AG08395 (cell line): ENCODE measurements around the gene FGFR1OP2.
"Not testable (repeated sequence)": the region's sequence is repeated elsewhere in the genome, so short reads cannot be mapped to it uniquely, and the experiment has no call there.

Source experiments
- DNase-seq: peaks from one replicate; pipeline ENCODE4 v3.0.0; 2012; ENCODE audit warnings: mixed read lengths, low spot score

Gene FGFR1OP2

GRCh38 chr12:26941215-26941594 lies 2.9 kb downstream of the FGFR1OP2 start:
- DNase-seq, result no peak

DNA sequence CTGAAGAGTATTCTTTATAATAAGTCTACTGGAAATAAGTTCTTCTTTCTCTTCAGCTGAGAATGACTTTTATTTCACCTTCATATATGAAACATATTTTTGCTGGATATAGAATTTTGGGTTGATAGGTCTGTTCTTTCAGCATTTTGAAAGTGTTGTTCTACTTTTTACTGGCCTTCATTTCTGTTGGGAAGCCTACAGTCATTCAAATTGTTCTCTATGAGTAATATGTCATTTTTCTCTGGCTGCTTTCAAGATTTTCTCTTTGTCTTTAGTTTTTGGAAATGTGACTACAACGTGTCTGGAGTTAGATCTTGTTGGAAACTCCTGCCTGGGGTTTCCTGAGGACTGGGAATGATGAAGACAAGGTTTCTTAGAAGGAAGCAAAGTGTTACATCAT lies 10.0 kb downstream of the FGFR1OP2 start:
- DNase-seq, result no peak

DNA sequence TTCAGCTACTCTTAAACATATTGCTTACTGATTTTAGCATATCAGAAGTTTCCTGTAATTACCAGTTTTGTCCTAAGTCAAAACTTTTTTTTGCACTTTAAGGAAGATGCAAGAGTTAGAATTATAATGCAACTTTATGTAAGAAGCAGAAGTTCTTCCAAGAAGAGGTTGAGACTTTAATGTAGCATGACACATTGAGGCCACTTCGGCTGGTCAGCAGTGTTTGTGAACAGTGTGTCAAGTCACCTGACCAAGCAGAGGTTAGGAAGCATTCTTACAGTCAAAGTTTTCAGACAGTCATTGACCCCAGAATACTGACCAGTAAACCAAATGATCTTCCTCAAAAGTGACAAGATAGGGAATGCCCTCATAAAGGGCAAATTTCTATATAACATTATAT lies 15.2 kb downstream of the FGFR1OP2 start:
- no peak for DNase-seq

DNA sequence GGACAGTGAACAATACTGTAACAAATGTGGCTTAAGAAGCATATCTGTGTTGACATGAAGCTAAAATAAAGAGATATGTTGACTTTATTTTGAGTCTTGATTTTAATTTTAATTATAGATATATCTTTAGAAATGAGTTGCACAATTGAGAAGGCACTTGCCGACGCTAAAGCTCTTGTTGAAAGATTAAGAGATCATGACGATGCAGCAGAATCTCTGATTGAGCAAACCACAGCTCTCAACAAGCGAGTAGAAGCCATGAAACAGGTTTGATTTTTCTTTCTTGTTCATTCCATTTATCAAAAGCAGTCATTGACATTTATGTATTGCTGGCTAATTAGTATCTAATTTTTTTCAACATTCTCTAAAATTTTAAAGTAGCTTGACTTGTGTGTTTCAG lies 15.8 kb downstream of the FGFR1OP2 start:
- DNase-seq, result no peak

- not testable (repeated sequence) for DNase-seq
These were observed 23.1 kb downstream of the FGFR1OP2 start for GRCh38 chr12:26961391-26961790.

- no peak for DNase-seq
These were observed 23.5 kb downstream of the FGFR1OP2 start for GRCh38 chr12:26961803-26962202.

DNA sequence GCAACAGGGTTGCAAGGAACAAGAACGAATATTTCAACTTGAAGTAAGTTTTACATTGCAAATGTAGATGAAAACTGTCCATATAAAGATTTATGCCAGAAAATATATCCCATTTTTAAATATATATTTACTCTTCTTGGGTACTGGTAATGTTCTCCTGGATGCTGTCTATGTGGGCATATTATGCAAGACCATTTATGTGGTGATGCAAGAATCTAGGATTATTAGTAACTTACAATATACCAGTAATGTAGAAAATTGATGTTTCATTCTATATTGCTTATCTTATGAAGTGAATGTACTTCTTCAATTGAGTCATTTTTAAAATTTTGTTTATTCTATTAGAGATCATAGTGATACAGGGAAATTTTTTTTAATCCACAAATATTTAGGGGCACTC lies 25.1 kb downstream of the FGFR1OP2 start:
- DNase-seq, result no peak

- DNase-seq, result no peak
These were observed 28.6 kb downstream of the FGFR1OP2 start for GRCh38 chr12:26966842-26967241.

DNA sequence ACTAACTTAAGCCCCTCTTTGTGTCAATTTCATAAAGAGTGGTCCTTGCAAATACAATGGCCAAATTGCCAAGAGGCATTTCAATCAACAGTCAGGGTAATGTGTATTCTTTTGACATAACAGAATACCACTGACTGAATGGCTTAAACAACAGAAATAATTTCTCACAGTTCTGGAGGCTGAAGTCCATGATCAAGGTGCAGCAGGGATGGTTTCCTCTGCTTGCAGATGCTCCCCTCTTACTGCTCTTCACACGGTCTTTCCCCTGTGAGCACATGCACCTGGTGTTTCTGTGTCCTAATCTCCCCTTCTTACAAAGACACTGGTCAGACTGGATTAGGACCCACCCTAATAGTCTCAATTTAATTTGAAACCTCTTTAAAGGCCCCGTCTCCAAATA lies 31.9 kb downstream of the FGFR1OP2 start:
- DNase-seq, result no peak

GRCh38 chr12:26971963-26972362 lies 33.7 kb downstream of the FGFR1OP2 start:
- no peak for DNase-seq

DNA sequence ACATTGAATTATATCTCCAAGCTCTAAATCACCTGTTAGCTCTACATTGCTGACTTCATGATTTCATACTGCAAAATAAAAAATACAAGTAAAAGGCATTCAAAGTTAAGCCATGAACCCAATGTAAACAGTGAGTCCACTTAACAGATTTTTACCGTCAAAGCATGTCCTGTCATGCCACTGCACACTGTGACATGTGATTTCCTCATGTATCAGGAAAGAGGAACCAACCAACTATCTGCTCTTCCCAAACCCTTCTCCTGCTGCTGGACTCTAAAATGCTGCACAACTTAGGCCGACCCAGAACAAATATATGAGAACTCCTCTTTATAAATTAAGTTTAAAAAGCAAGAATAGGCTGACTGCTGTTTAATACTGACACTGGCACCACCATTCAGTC lies 38.4 kb downstream of the FGFR1OP2 start:
- no peak for DNase-seq

DNA sequence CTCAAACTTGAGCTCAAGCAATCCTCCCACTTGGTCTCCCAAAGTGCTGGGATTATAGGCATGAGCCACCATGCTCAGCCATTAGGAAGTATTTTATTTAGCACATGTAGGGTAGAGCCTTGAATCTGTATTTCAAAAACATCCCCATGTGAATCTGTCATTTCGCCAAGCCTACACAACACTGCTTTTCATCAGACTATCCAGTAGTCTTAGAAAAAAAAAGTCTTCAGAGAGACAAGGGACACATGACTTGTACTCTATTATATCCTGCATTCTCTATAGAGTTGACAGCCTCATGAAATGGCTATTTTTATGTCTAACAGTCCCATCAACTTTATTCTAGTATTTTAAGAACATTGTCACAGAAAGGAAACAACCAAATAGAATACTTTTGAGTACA lies 40.5 kb downstream of the FGFR1OP2 start:
- no peak for DNase-seq

GRCh38 chr12:26979733-26980132 lies 41.5 kb downstream of the FGFR1OP2 start:
- DNase-seq, result no peak

- DNase-seq, result no peak
These were observed 44.6 kb downstream of the FGFR1OP2 start for GRCh38 chr12:26982866-26983265.

DNA sequence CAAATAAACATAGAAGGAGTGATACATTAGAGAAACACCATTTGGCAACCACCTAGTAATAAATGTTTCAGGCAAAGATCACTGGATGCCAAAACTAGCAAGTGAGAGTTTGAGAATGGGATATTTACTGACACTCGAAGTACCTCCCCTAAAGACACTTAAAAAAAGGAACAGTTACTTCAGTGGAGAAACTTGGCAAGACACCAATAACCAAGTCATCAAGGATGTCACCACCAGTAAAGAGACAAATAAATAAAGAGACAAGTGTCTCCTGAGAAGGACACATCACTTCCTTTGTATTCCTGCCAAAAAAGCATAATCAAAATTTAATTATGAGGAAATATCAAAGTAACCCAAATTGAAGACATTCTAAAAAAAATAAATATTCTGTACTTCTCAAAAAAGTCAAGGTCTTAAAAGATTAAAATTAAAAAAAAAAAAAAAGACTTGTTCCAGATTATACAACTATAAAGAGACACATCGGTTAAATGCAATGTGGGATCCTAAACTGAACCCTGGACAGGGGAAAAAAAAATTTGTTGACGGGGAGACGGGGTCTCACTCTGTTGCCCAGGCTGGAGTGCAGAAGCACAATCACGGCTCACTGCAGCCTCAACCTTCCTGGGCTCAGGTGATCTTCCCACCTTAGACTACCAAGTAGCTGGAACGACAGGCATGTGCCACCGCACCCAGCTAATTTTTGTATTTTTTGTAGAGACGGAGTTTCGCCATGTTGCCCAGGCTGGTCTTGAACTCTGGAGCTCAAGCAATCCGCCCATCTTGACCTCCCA lies 49.6 kb downstream of the FGFR1OP2 start:
- peak; percentile 5 for DNase-seq

DNA sequence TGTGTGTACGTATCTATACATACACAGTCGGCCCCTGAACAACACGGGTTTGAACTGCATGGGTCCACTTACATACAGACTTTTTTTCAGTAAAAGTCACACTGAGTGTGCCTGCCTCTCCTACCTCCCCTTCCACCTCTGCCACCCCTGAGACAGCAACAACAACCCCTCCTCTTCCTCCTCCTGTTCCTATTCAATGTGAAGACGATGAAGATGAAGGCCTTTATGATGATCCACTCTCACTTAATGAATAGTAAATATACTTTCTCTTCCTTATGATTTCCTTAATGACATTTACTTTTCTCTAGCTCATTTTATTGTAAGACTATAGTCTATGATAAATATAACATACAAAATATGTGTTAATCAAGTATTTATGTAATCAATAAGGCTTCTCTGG lies 50.4 kb downstream of the FGFR1OP2 start:
- DNase-seq, result no peak

GRCh38 chr12:26989873-26990272 lies 51.6 kb downstream of the FGFR1OP2 start:
- DNase-seq, result no peak

DNA sequence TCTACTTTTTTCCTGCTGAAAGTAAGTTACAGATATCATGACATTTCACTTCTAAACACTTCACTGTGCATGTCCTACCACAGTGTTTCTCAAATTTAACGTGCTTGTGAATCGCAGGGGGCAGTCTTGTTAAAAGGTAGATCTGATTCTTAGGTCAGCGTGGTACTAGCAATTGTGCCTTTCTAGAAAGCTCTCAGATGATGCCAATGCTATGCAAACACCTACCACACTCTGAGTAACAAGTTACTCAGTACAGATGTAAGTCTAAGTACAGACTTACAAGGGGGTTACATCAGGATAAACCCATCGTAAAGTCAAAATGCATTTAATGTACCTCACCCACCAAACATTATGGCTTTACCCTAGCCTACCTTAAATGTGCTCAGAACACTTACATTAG lies 53.6 kb downstream of the FGFR1OP2 start:
- no peak for DNase-seq

- DNase-seq, result no peak
These were observed 55.8 kb downstream of the FGFR1OP2 start for GRCh38 chr12:26994109-26994508.

DNA sequence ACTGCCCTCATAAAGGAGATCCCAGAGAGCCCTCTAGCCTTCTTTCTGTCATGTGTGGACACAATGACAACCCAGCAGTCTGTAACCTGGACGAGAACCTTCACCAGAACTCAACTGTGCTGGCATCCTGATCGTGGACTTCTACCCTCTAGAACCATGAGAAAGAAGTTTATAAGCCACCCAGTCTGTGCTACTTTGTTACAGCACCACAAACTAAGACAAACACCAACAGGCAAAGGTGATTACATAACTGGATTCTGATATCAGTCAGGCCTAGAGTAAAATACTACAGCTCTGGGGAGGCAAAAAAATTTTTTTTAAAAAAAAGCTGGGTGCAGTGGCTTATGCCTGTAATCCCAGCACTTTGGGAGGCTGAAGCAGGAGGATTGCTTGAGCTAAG lies 57.4 kb downstream of the FGFR1OP2 start:
- DNase-seq, result no peak

GRCh38 chr12:26997003-26997402 lies 58.7 kb downstream of the FGFR1OP2 start:
- no peak for DNase-seq

DNA sequence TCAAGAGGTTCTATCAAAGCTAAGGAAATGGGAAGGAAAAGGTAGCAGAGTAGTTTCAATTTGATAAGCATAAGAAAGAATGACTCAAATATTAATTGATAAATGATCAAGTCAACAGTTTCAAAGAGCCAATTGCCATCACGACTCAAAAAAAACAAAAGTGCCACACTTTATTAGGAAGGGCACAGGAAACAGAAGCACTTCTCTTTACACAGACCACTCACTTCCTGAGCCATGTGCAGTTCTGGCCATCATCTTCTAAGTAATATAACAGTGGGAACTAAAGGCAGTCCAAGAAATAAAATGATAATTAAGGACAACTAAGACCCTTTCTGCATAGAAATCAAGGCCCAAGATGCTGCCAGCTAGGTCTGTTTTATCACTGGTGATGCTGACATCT lies 62.7 kb downstream of the FGFR1OP2 start:
- DNase-seq, result no peak

GRCh38 chr12:27001663-27002062 lies 63.4 kb downstream of the FGFR1OP2 start:
- no peak for DNase-seq

DNA sequence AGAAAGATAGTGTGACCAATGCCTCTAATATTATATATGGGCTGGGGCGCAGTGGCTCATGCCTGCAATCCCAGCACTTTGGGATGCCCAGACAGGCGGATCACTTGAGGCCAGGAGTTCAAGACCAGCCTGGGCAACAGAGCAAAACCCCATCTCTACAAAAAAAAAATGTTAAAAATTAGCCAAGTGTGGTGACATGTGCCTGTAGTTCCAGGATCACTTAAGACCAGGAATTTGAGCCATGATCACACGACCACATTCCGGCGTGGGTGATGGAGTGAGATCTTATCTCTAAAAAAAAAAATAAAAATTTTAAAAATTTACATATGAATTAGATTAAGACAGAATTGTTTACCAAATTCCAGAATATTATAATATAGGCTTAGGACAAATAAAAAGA lies 63.9 kb downstream of the FGFR1OP2 start:
- no peak for DNase-seq
